H9 (cell line): Measurements from ENCODE around the gene P3H2. TPM values are rescaled to one million over a fixed set of nuclear protein-coding genes. Genes with fewer than 3 reads are reported as not detected.

ENCODE experiments used
- DNase-seq: peaks from one replicate; pipeline ENCODE4 v3.0.0-alpha.2; 2017
- H2AFZ ChIP-seq: one replicate; pipeline ENCODE4 v1.6.1; 2013; ENCODE audit warnings: mild to moderate bottlenecking, low read length, control low read depth, moderate library complexity
- H2AK5ac ChIP-seq: 2 replicates; pipeline ENCODE4 v1.6.1; 2013; ENCODE audit warnings: low read length, control low read depth, mixed read lengths; ENCODE audit not compliant: insufficient read length
- H2BK120ac ChIP-seq: one replicate; pipeline ENCODE4 v1.6.1; 2013; ENCODE audit warnings: low read depth, mild to moderate bottlenecking, low read length, control low read depth, inconsistent platforms; ENCODE audit not compliant: poor library complexity, severe bottlenecking
- H2BK12ac ChIP-seq: 2 replicates; pipeline ENCODE4 v1.6.1; 2013; ENCODE audit warnings: low read length, control low read depth, mixed read lengths, low read depth; ENCODE audit not compliant: insufficient read length
- H2BK15ac ChIP-seq: 2 replicates; pipeline ENCODE4 v1.6.1; 2013; ENCODE audit warnings: low read depth, low read length, control low read depth
- H2BK20ac ChIP-seq: one replicate; pipeline ENCODE4 v1.6.1; 2013; ENCODE audit warnings: low read depth, mild to moderate bottlenecking, low read length, control low read depth, inconsistent platforms; ENCODE audit not compliant: poor library complexity, severe bottlenecking
- H2BK5ac ChIP-seq: 2 replicates; pipeline ENCODE4 v1.6.1; 2013; ENCODE audit warnings: low read length, control low read depth, mixed read lengths; ENCODE audit not compliant: insufficient read length
- H3K14ac ChIP-seq: 2 replicates; pipeline ENCODE4 v1.6.1; 2013; ENCODE audit warnings: low read length, control low read depth; ENCODE audit not compliant: insufficient read depth
- H3K18ac ChIP-seq: 2 replicates; pipeline ENCODE4 v1.6.1; 2013; ENCODE audit warnings: low read depth, mild to moderate bottlenecking, mixed read lengths, low read length, control low read depth; ENCODE audit not compliant: insufficient read length
- H3K23ac ChIP-seq: 2 replicates; pipeline ENCODE4 v1.6.1; 2013; ENCODE audit warnings: low read length, control low read depth, mixed read lengths, low read depth; ENCODE audit not compliant: insufficient read length
- H3K23me2 ChIP-seq: 2 replicates; pipeline ENCODE4 v1.6.1; 2013; ENCODE audit warnings: low read depth, mild to moderate bottlenecking, mixed read lengths, low read length, control low read depth; ENCODE audit not compliant: insufficient read length, poor library complexity, severe bottlenecking
- H3K27ac ChIP-seq: 2 replicates; pipeline ENCODE4 v1.5.1; 2013; ENCODE audit warnings: low read length, control low read depth, mixed read lengths, low read depth; ENCODE audit not compliant: insufficient read length
- H3K27me3 ChIP-seq: 2 replicates; pipeline ENCODE4 v1.6.1; 2013; ENCODE audit warnings: low read length, control low read depth, inconsistent platforms; ENCODE audit not compliant: insufficient read depth
- H3K4ac ChIP-seq: 2 replicates; pipeline ENCODE4 v1.6.1; 2013; ENCODE audit warnings: low read depth, mild to moderate bottlenecking, control low read depth, inconsistent platforms, low read length, moderate library complexity
- H3K4me1 ChIP-seq: 2 replicates; pipeline ENCODE4 v1.6.1; 2013; ENCODE audit warnings: low read length, control low read depth, inconsistent platforms; ENCODE audit not compliant: insufficient read depth
- H3K4me2 ChIP-seq: 2 replicates; pipeline ENCODE4 v1.6.1; 2013; ENCODE audit warnings: low read length, control low read depth, mixed read lengths; ENCODE audit not compliant: insufficient read length, insufficient read depth
- H3K56ac ChIP-seq: 2 replicates; pipeline ENCODE4 v1.6.1; 2013; ENCODE audit warnings: low read depth, mild to moderate bottlenecking, mixed read lengths, low read length, control low read depth; ENCODE audit not compliant: insufficient read length
- H3K79me1 ChIP-seq: 2 replicates; pipeline ENCODE4 v1.6.1; 2013; ENCODE audit warnings: low read depth, mild to moderate bottlenecking, moderate library complexity, low read length, control low read depth, inconsistent platforms; ENCODE audit not compliant: insufficient read depth, poor library complexity, severe bottlenecking
- H3K79me2 ChIP-seq: 2 replicates; pipeline ENCODE4 v1.6.1; 2013; ENCODE audit warnings: low read length, control low read depth, inconsistent platforms; ENCODE audit not compliant: insufficient read depth
- H3K9ac ChIP-seq: 2 replicates; pipeline ENCODE4 v1.6.1; 2013; ENCODE audit warnings: low read length, control low read depth, mixed read lengths; ENCODE audit not compliant: insufficient read length; ENCODE audit errors: extremely low read depth
- H3K9me3 ChIP-seq: one replicate; pipeline ENCODE4 v1.6.1; 2013; ENCODE audit warnings: low read depth, low read length, inconsistent platforms; ENCODE audit not compliant: control insufficient read depth
- H3T11ph ChIP-seq: one replicate; pipeline ENCODE4 v1.6.1; 2013; ENCODE audit warnings: mild to moderate bottlenecking, low read length, control low read depth, inconsistent platforms
- H4K20me1 ChIP-seq: one replicate; pipeline ENCODE4 v1.6.1; 2013; ENCODE audit not compliant: control insufficient read depth, insufficient read length, insufficient read depth
- H4K5ac ChIP-seq: 2 replicates; pipeline ENCODE4 v1.6.1; 2013; ENCODE audit warnings: low read depth, mild to moderate bottlenecking, mixed read lengths, low read length, control low read depth; ENCODE audit not compliant: insufficient read length
- H4K8ac ChIP-seq: replicated peaks from 2 replicates; pipeline ENCODE4 v1.6.1; 2013; ENCODE audit warnings: low read length, control low read depth, mixed read lengths, low read depth; ENCODE audit not compliant: insufficient read length
- H4K91ac ChIP-seq: 2 replicates; pipeline ENCODE4 v1.6.1; 2013; ENCODE audit warnings: low read depth, mild to moderate bottlenecking, moderate library complexity, mixed read lengths, low read length, control low read depth; ENCODE audit not compliant: insufficient read length
- H3K27ac Mint-ChIP-seq, 3 experiments: 2 replicates in 2 of 3; 3 replicates in 1 of 3; pipeline ENCODE4 v1.8.0; 2020 to 2021; ENCODE audit warnings: mixed read lengths in 3 of 3, mild to moderate bottlenecking in 1 of 3, moderate library complexity in 1 of 3
- H3K27me3 Mint-ChIP-seq: 2 replicates; pipeline ENCODE4 v1.8.0; 2021; ENCODE audit warnings: low read depth, mild to moderate bottlenecking, moderate library complexity, mixed read lengths
- H3K36me3 Mint-ChIP-seq, 3 experiments: 2 replicates in 2 of 3; 3 replicates in 1 of 3; pipeline ENCODE4 v1.8.0; 2020 to 2021; ENCODE audit warnings: low read depth in 3 of 3, mixed read lengths in 3 of 3; ENCODE audit not compliant: insufficient read depth in 1 of 3
- H3K4me1 Mint-ChIP-seq, 2 experiments: 2 replicates each; pipeline ENCODE4 v1.8.0; 2020; ENCODE audit warnings: mixed read lengths in 2 of 2
- H3K4me3 Mint-ChIP-seq, 2 experiments: 2 replicates in 1 of 2; 3 replicates in 1 of 2; pipeline ENCODE4 v1.8.0; 2020 to 2021; ENCODE audit warnings: mild to moderate bottlenecking in 2 of 2, mixed read lengths in 2 of 2, moderate library complexity in 1 of 2
- H3K9me3 Mint-ChIP-seq, 2 experiments: 2 replicates in 1 of 2; 3 replicates in 1 of 2; pipeline ENCODE4 v1.8.0; 2020; ENCODE audit warnings: mild to moderate bottlenecking in 2 of 2, mixed read lengths in 2 of 2, moderate library complexity in 1 of 2
- CTCF ChIP-seq: fragments of 200-600 bp; sonication (generic); conservative IDR thresholded peaks from 3 replicates; pipeline ENCODE4 v1.8.0; 2021; ENCODE audit warnings: antibody characterized with exemption, mild to moderate bottlenecking
- WGBS: extraction: QIAGEN DNeasy Blood & Tissue Kit; methylation state at CpG from one replicate; pipeline ENCODE4 v1.1.7; 2013; ENCODE audit warnings: missing lambda C conversion rate, low lambda C conversion rate, mixed read lengths; ENCODE audit not compliant: insufficient read length; ENCODE audit errors: extremely low coverage; 5-methylcytosine and 5-hydroxymethylcytosine counted together
- total RNA-seq: library from RNA; stranded (reverse); gene quantifications from 2 replicates; pipeline ENCODE4 v1.2.1, GENCODE V29; 2021

Gene P3H2
- total RNA-seq, 1 experiment from 2014 or later: 41.5 TPM

GRCh38 chr3:190019844-190020243 lies 100.9 kb downstream of the P3H2 start:
- Histone ChIP-seq H3K4ac (no peak overlapping the region), H2AK5ac (no peak overlapping the region), H3K23me2 (no peaks in the 10 kb centered on the region), H4K5ac (no peak overlapping the region), H2BK120ac (no peak overlapping the region), H3K27ac (no peak overlapping the region), H3T11ph (no peak overlapping the region), H3K18ac (no peak overlapping the region), H3K4me1 (peaks cover 2% of the 10 kb centered on the region; the same call in 1 of the 2 replicates), H4K91ac (no peak overlapping the region), H3K27me3 (no peaks in the 10 kb centered on the region), H3K9me3 (no peaks in the 10 kb centered on the region), H3K79me2 (no peaks in the 10 kb centered on the region), H3K4me2 (no peak overlapping the region), H4K8ac (no peak overlapping the region), H2BK15ac (no peak overlapping the region), H2BK5ac (no peak overlapping the region), H2AFZ (no peak overlapping the region), H3K56ac (no peak overlapping the region), H2BK12ac (no peak overlapping the region), H3K23ac (no peak overlapping the region), H4K20me1 (no peaks in the 10 kb centered on the region), H3K9ac (no peak overlapping the region), H3K79me1 (no peaks in the 10 kb centered on the region), H2BK20ac (no peak overlapping the region), H3K14ac (no peak overlapping the region)
- H3K9me3 Mint-ChIP-seq: no peaks in the 10 kb centered on the region
- TF ChIP-seq CTCF: no peak
- H3K4me3 Mint-ChIP-seq: no peak overlapping the region
- DNase-seq: no peak
- H3K4me1 Mint-ChIP-seq: peaks cover 51 to 54% of the 10 kb centered on the region in 2 experiments
- H3K27me3 Mint-ChIP-seq: no peaks in the 10 kb centered on the region
- no CpG with 5 or more reads among the region's 2 CpGs for WGBS
- no peak overlapping the region; a peak in 2 of 7 replicates for H3K27ac Mint-ChIP-seq
- peaks cover 0 to 9% (median 2%) of the 10 kb centered on the region in 3 experiments; a peak in 4 of 7 replicates for H3K36me3 Mint-ChIP-seq
